NCI-H345 treated with DMSO at 0.1 percent for 48 hours (cell line): ENCODE measurements around the gene LAMP5.
A peak's percentile ranks its signal among the peaks of the same experiment; 100 is the strongest.

ENCODE experiments used
- DNase-seq: peaks from one replicate; lab custom pipeline; 2025; ENCODE audit not compliant: unreplicated experiment; lab: John Stamatoyannopoulos, UW

LAMP5 gene

GRCh38 chr20:9532069-9532838, 17.9 kb downstream of the LAMP5 start:
- peak; percentile 77 for DNase-seq

- no peak for DNase-seq
Observed at GRCh38 chr20:9534025-9534424, 19.6 kb downstream of the LAMP5 start.

GRCh38 chr20:9535449-9535848, 21.1 kb downstream of the LAMP5 start:
- no peak for DNase-seq

- DNase-seq: no peak
Observed at GRCh38 chr20:9543214-9543613, 28.8 kb downstream of the LAMP5 start.

DNA sequence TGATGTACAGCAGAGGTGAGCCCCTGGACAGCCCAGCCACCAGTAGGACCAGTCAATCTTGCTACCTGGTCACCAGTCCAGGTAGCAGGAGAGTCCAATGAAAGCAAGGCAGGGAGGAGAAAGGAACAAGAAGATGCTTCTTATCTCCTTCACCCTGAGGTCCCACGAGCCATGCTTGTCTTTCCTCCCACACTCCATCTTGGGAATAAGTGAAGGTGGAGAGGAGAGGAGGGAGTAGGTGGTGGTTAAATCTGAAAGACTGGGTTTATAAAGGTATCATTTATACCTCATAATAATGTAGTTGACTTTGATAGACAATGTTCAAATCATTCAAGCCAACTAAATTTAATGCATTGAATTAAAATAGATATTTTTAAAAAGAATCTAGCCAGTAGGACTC, 35.9 kb downstream of the LAMP5 start:
- DNase-seq: no peak

GRCh38 chr20:9550871-9551270, 36.5 kb downstream of the LAMP5 start:
- DNase-seq: no peak

DNA sequence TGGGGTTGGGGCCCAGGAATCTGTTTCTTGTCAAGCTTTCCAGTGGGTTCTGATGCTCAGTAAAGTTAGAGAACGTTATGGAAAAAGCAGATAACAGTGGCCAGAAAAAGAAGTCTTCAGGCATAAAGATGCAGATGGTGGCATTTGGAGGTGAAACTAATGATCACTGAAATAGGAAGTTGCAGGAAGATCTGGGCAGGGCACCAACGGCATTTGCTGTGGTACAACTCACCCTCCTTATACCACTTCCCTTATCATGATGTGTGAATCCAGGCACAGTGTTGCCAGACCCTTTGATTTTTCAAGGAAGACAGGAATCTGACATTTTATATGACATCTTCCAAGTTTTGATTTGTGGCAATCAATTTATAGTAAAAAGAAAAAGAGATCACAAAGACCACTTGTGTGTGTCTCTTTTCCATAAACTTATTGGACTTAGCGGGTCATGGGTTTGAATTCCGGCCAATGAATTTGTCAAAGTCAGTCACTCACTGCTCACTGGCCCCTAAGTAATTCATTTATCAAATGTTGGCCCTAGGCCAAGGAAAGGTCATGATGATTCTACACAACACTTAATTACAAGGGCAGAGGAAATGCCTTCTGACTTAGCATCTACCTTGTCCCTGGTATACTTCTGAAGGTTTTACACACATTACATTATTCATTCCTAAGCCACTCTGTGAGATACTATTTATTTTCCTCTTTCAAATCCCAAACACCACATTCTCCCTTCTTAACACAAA, 37.6 kb downstream of the LAMP5 start:
- no peak for DNase-seq

DNA sequence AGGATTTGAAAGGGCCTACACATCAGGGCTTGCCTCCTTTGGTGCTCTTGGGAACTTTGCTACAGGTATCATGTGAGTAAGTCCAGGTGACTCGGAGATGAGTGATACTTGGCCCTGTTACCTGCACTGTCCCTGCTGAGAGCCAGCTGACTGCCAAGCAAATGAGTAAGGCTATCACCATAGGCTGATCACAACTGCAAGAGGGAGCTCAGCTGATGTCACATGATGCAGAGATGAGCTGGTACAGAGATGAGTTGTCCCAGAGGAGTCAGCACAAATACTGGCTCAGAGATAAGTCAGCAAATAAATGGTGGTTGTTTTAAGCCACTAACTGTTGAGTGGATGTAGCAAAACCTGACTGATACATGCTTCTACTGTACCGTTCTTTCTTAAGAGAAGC, 41.4 kb downstream of the LAMP5 start:
- DNase-seq: no peak

GRCh38 chr20:9557411-9557810, 43.0 kb downstream of the LAMP5 start:
- no peak for DNase-seq

DNA sequence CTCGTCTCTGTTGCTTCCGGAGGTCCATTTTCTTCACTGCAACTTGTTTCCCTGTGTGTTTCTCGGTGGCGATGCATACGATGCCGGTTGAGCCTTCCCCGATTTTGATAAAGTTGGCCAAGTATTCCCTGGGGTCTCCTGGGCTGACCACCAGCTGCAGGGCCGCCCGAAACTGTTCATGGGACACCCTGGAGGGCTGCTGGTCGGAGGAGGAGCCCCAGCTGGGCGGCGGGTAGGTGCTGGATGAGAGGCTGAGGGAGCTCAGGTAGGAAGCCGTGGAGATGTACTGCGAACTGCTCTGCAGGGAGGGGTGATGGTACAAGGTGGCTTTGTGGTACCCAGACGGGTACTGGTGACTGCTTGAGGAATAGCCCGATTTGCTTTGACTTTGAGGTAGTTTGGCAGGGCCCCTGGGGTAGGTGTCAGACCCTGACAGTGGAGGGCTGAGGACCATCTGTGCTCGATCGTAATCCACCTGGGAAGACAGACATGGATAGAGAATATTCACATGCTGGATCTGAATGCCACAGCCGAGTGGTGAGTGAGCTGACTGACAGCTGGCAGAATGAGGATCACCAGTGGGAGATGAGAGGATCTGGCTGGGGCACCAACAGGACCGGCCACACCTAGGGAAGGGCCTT, 51.6 kb downstream of the LAMP5 start:
- no peak for DNase-seq

DNA sequence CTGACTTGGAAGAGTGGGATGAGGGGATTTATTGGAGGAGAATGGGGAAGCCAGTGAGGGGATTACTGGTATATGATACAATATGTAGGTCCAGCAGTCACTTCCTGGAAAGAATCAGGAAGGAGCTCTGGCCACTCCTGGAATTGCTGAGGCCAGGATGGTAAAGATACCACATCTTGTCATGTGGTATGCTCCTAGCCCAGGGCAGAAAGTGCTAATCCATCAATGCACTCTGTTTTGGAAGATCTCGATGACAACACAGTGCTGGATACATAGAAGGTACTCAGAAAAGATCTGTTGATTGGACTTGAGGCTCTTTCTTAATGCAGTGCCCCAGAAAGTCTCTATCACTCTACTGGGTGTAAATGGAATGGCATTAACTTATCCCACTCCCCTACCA, 52.6 kb downstream of the LAMP5 start:
- DNase-seq: no peak

GRCh38 chr20:9570612-9571011, 56.2 kb downstream of the LAMP5 start:
- no peak for DNase-seq

GRCh38 chr20:9571783-9572182, 57.4 kb downstream of the LAMP5 start:
- DNase-seq: no peak

DNA sequence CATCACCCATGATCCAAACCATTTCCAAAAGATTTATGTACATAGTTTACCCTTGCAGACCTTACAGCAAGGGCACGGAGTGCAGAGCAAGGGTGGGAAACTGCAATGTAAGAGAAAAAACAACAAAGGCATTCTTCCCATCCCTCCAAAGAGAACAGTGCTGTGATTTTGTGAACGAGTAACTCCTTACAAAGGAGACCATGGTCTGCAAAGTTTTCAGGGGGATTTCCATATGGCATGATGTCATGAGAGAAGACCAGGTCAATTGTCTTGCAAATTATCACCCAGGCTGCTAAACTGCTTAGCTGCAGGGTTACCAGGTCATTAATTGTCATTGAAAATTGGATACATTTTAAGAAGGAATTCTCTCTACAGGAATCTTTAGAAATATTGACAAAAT, 58.3 kb downstream of the LAMP5 start:
- no peak for DNase-seq

- DNase-seq: no peak
Observed at GRCh38 chr20:9573335-9574151, 59.2 kb downstream of the LAMP5 start.

GRCh38 chr20:9574181-9574580, 59.8 kb downstream of the LAMP5 start:
- DNase-seq: no peak

DNA sequence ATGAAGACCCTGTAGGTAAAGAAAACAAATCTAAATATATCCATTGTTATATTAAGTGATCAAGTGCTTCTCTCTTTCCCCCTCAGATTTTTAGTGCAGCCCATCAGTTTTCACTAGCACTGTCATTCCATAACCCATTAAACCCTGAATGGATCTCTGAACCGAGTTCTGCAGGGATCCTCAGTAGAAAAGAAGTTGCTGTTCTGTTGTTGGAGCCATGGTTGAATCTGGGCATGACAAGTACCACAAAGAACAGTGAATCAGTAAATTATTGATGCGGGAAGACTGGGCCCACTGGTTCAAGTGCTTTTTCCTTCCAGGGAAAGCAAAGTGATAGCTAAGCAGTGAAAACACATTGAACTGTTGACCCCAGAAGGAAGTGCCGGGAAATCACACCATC, 60.4 kb downstream of the LAMP5 start:
- no peak for DNase-seq

- no peak for DNase-seq
Observed at GRCh38 chr20:9575836-9576235, 61.4 kb downstream of the LAMP5 start.

DNA sequence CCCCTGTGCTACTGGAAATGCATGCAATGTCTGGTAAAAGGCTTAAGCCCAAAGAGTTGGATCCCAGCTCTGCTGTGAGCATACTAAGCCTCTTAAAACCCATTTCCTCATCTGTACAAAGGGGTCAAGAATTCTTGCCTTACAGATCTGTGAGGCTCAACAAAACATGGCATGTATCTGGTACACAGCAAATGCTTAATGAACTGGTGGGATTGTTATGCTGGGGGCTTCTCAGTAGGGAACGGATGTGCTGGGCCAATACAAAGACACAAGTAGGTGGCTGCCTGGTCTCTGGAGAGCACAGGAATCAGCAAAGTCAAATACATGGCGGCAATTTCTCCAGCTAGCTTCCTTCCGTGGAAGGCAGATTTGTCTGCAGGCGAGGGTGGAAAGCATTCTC, 62.3 kb downstream of the LAMP5 start:
- no peak for DNase-seq

- no peak for DNase-seq
Observed at GRCh38 chr20:9577397-9577796, 63.0 kb downstream of the LAMP5 start.

DNA sequence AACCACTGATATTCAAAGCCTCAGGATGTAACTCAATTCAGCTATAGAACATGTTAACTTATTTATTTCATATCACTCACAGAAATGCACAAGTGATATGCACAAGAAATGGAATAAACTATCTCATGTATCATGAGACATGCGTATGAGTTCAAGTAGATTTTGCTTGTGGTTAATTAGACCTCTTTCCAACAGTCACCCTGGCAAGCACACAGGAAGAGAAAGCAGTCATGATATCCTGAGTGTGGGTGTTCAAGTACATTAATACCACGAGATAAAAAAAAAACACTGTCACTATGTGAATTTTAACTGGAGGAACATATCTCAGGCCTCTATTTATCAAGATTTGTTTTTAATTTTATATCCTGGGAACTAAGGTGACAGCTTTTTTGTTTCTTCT, 64.2 kb downstream of the LAMP5 start:
- DNase-seq: no peak
